MG63 (cell line): ENCODE results near the gene GRAMD2A. TPM values are rescaled to one million over a fixed set of nuclear protein-coding genes. Genes with fewer than 3 reads are reported as not detected.

Experiments
- DNase-seq: peaks from one replicate; pipeline ENCODE4 v3.0.0-alpha.2; 2020
- H3K27me3 ChIP-seq: fragments of 250-450 bp; sonication (Bioruptor Pico); 2 replicates; pipeline ENCODE4 v1.5.1; 2020; ENCODE audit warnings: mild to moderate bottlenecking, moderate library complexity
- H3K36me3 ChIP-seq: fragments of 250-450 bp; sonication (Bioruptor Pico); 2 replicates; pipeline ENCODE4 v1.5.1; 2020; ENCODE audit warnings: mild to moderate bottlenecking, moderate library complexity
- H3K4me3 ChIP-seq: fragments of 250-450 bp; sonication (Bioruptor Pico); 2 replicates; pipeline ENCODE4 v1.5.1; 2020; ENCODE audit warnings: mild to moderate bottlenecking, moderate library complexity
- H3K9me3 ChIP-seq: fragments of 250-450 bp; sonication (Bioruptor Pico); 2 replicates; pipeline ENCODE4 v1.5.1; 2020; ENCODE audit warnings: mild to moderate bottlenecking, moderate library complexity
- total RNA-seq: library from RNA; depleted of rRNA; stranded (reverse); fragments of >200 nt; shearing (Covaris generic); gene quantifications from 2 replicates; pipeline ENCODE4 v1.2.3, GENCODE V29; 2014; ENCODE audit warnings: low replicate concordance

The GRAMD2A gene
- total RNA-seq, 1 experiment from 2014 or later, result not detected

DNA sequence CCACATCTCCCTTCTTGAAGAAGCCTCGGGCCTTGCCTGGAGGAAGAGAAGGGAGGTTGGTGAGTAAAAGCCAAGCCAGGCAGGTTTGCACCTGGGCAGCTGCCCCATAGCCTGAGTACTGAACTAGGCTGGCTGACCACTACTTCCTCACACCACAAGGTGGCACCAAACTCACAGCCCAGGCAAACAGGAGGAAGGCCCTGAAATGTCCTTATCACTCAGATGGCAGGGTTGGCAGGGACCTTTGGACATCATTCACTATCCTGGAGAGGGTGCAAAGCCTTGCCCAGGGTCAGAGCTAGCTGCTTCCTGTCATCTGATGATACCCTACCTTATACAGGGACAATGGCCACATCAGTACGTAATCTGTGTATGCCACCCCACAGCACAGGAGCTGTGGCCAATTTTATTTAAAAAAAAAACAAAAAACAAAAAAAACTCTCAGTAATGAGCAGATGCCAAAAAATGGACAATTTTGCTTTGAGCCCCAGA lies 2.2 kb upstream of the GRAMD2A start:
- Histone ChIP-seq H3K4me3 (no peak overlapping the region), H3K36me3 (peaks cover 70% of the 10 kb centered on the region), H3K9me3 (no peaks in the 10 kb centered on the region), H3K27me3 (no peaks in the 10 kb centered on the region)
- DNase-seq, result peak; percentile 74

DNA sequence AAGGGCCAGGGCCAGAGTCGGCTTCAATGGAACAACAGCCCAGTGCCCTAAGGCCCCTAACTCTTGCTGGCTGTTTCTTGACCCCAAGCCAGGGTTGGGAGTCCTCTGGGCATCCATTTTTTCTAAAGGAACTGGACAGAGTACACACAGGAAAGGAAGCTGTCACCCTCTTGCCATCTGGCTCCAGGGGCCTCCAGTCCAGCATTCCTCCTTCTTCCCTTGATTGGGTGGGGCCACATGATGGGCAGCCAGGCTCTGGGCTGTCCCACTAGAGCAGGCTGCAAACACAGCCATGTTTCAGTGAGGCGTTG lies 1.6 kb upstream of the GRAMD2A start:
- no peak for DNase-seq
- peaks cover 64% of the 10 kb centered on the region for H3K36me3 ChIP-seq

DNA sequence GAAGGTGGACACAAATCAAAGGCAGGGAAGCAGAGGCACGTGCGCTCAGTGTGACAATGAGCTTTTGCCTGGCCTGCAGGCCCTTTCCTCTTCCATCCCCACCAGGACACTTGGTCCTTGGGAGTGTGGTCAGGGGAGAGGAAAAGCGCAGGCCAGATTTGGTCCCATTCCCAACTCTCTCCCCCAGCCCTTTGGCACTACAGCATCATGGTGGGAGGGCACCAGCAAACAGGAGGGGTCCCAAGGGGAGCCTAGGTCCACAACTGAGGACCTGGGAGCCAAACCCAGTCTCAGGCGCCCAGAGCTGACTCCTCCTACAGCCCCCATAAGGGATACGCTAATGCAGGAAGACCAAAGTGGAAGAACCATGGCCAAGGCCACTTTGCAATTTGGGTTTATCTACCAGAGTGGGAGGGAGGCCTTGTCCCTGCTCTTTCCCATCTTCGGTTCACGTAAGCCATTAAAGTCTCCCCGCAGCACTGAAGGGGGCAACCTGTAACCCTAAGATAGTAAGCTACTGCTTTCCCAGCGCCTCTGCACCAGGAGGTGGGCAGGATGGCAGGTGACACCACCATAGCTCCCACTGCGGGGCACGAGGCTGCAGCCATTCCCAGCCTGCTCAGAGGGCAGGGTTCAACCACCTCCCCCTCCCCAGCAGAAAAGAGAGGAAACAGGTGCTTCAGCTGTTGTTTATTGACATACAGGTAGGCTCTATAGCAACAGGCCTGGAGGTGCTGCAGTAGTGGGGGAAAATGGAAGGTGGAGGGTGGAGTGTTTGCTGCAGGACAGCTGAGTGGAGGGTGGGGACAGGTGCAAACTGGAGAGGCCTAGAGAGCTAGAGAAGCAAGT lies 993 bp upstream of the GRAMD2A start:
- peaks cover 58% of the 10 kb centered on the region for H3K36me3 ChIP-seq
- H3K9me3 ChIP-seq, result no peaks in the 10 kb centered on the region
- no peaks in the 10 kb centered on the region for H3K27me3 ChIP-seq
- H3K4me3 ChIP-seq, result no peak overlapping the region
- DNase-seq, result no peak

More for the DNA sequence above, 1.6 kb upstream of the GRAMD2A start:
- Histone ChIP-seq H3K27me3 (no peaks in the 10 kb centered on the region), H3K9me3 (no peaks in the 10 kb centered on the region), H3K4me3 (no peak overlapping the region)

DNA sequence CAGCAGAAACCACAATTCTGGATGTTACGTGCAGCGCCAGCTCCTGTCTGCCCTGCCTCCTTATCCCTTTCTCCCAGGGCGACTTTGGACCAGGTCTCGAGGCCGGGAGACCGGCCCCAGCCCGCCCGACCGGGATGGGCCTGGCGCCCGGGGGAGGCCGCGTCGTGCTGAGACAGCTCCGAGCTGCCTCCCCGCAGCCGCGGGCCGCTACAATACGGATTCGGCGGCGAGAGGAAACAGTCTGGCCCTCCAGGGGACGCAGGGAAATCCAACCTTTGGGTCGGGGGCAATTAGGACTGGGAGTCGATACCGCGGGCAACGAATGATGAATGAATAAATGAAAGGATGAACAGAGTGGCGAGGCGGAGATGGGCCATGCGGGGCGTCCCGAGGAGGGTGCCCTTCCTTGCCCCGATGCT lies 537 bp downstream of the GRAMD2A start:
- H3K9me3 ChIP-seq, result no peaks in the 10 kb centered on the region
- no peak for DNase-seq
- H3K27me3 ChIP-seq, result no peaks in the 10 kb centered on the region
- no peak overlapping the region for H3K4me3 ChIP-seq
- H3K36me3 ChIP-seq, result peaks cover 43% of the 10 kb centered on the region

DNA sequence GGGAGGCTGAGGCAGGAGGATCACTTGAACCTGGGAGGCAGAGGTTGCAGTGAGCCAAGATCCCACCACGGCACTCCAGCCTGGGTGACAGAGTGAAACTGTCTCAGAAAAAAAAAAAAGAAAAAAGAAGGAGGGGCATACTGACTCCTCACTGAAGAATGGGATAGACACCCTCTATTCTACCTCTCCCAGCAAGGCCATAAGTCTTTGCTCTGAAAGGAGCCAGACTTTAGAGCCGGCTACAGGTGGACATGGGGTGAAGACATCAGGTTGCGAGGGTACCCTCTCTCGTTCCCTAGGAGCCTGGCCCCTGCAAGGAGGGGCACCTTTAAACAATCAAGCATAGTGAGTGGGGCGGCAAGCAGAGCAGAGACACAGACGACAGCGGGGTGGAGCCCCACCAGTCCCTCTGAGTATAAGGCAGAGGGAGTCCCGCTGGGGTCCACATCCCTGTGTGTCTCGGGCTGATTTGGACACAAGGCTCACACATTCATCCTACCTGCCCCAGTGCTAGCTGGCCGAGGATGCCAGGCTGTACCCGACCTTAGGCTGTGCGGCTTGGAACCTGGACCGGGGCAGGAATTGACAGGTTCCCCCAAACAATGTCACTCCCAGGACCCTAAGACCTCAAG lies 1.1 kb downstream of the GRAMD2A start:
- no peak for DNase-seq
- peaks cover 38% of the 10 kb centered on the region for H3K36me3 ChIP-seq
- H3K27me3 ChIP-seq, result no peaks in the 10 kb centered on the region
- H3K4me3 ChIP-seq, result no peak overlapping the region
- no peaks in the 10 kb centered on the region; the same call in 1 of the 2 replicates for H3K9me3 ChIP-seq

DNA sequence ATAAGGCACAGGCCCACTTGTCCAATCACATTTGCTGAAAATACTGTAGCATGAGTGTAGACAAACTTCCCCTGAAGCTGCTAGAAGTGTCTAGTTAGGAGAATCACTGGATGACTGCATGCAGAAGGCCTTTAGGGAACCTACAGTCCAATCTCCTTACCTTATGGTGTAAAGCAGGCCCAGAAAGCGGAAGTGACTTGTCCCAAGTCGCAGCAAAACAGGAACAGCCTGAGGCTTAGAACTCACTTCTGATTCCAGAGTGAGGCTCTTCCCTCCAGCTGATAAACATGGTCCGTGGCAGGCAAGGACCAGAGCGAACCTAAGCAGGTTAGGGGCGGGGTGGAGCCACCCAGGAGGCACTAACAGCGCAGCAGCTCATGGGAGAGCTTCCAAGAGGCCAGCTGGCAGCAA lies 2.5 kb downstream of the GRAMD2A start:
- no peak overlapping the region for H3K4me3 ChIP-seq
- no peaks in the 10 kb centered on the region; the same call in 1 of the 2 replicates for H3K9me3 ChIP-seq
- no peaks in the 10 kb centered on the region for H3K27me3 ChIP-seq
- peaks cover 24% of the 10 kb centered on the region for H3K36me3 ChIP-seq
- no peak for DNase-seq

DNA sequence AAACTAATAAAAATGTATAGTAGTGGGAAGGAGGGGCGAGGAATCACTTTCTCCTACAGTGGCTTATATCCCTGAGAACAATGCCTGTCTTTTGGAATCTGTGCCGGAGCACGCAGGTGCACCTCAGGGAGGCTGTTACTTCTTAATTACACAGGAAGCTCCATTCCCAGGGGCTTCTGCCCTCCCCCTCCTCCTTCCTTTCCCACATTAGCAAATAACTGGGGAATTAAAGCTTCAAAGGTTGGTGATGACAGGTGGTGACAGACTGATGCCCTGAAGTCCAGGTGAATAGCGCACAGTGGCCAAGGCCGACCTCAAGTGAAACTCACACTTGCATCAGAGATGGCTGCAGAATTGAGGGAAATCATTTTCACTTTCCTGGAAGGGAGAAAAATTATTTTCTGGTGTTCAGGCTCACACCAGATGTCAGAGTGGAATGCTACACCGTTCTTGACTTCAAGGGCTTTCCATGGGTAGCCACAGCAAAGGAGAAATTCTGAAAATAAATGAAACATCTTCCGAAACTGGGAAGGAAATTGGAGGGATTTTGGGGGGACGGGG lies 3.7 kb downstream of the GRAMD2A start:
- DNase-seq, result no peak
- H3K9me3 ChIP-seq, result no peaks in the 10 kb centered on the region; the same call in 1 of the 2 replicates
- no peak overlapping the region for H3K4me3 ChIP-seq
- no peaks in the 10 kb centered on the region for H3K27me3 ChIP-seq
- peaks cover 12% of the 10 kb centered on the region for H3K36me3 ChIP-seq

DNA sequence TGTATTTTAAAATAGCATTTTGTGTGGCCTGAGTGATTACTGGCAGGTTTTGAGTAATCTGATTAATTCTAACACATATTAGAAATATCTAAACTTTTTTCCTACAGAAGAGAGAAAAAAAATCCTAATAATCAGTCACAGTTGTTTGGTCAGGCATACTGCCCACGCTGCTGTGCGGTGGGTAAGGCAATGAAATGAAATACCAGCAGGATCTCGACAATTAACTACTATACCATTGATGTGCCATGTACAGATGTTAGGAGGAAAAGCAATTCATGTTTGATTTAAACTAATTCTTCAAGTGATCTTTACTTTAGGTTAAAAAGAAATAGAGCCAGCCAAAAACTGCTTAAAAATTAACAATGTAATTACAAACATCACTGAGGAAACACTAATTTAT lies 5.2 kb downstream of the GRAMD2A start:
- Histone ChIP-seq H3K4me3 (no peak overlapping the region), H3K27me3 (no peaks in the 10 kb centered on the region), H3K36me3 (no peaks in the 10 kb centered on the region), H3K9me3 (no peaks in the 10 kb centered on the region; the same call in 1 of the 2 replicates)
- DNase-seq, result no peak

DNA sequence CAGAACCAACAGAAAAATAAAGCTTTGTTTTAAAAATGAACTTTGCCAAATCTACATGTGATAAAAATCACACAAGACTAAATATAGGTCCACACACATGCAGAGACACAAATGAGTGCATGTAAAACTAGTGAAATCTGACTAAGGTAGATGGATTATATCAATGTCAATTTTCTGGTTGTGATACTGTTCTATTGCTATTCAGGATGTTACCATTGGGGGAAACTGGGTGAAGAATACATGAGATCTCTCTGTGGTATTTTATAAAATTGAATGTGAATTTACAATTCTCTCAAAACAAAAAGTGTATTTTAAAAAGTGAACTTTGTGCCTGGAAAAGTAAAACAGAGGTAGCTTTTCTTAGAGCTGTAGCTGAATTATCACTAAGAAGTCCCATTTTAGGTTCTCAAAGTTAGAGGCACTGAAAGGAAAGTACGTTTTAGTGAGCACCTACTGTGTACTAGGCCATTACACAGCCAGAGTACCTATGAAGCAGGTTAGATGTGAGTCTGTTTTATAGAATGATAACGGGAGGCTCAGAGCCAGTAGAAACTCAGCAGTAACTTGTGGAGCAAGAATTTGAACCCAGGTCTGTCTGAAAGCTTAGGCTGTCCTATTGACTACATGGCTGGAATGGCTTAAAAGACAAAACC lies 8.2 kb downstream of the GRAMD2A start:
- H3K9me3 ChIP-seq, result no peaks in the 10 kb centered on the region; the same call in 1 of the 2 replicates
- no peak for DNase-seq
- no peaks in the 10 kb centered on the region for H3K36me3 ChIP-seq
- H3K27me3 ChIP-seq, result no peaks in the 10 kb centered on the region; the same call in 1 of the 2 replicates
- no peak overlapping the region for H3K4me3 ChIP-seq

DNA sequence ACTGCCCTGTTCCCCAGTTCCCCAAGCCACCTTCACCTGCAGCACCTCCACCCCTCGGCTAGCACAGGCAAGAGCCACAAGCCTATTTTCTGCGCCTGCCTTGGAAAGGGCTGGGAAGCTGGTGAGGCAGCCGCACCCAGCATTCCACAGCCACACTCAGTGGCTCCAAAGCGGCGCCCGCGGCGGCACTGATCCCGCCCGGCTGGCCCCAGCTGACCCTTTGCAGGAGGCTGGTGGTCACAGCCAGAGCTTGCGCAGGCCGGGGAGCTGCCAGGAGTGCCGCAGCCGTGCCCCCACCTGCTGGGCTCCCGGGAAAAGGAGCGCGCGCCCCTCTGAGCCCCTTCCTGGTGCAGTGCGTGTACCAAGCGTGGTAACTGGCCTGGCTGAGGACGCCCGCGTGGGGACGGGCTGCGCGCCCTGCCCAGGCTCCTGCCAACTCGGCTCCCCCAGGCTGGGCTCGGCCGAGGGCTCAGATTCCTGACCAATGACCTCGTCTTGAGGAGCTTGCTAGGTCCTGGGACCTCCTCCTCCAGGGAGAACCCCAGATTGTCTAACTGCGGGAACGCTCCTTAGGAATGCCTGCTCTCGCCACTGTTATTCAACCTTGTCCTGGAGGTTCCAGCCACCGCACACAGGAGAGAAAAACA lies 13.3 kb downstream of the GRAMD2A start:
- peak; percentile 72 for DNase-seq

DNA sequence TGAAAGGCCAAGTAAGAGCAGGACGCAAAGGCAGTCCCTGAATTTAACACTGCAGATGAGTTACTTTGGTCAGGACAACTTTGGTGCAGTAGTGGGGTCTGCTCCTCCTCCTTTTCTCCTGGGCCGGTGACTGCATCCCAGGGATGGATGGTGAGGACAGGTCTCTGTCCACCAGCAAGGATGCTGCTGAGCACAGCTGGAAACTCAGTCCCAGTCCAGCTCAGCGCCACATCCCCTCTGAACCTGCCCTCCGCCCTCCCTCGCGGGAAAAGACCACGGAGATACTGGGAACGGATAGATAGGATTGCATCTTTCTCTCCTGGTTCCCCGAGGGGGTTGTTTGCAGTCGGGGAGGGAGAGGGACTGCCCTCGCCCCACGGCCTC lies 13.8 kb downstream of the GRAMD2A start:
- no peaks in the 10 kb centered on the region; the same call in 1 of the 2 replicates for H3K27me3 ChIP-seq
- H3K9me3 ChIP-seq, result no peaks in the 10 kb centered on the region
- H3K4me3 ChIP-seq, result peak overlapping the region; percentile 29
- DNase-seq, result no peak
- no peaks in the 10 kb centered on the region for H3K36me3 ChIP-seq

More for the DNA sequence above, 13.3 kb downstream of the GRAMD2A start:
- Histone ChIP-seq H3K9me3 (no peaks in the 10 kb centered on the region), H3K36me3 (no peaks in the 10 kb centered on the region), H3K27me3 (no peaks in the 10 kb centered on the region; the same call in 1 of the 2 replicates), H3K4me3 (peak overlapping the region; percentile 29)

DNA sequence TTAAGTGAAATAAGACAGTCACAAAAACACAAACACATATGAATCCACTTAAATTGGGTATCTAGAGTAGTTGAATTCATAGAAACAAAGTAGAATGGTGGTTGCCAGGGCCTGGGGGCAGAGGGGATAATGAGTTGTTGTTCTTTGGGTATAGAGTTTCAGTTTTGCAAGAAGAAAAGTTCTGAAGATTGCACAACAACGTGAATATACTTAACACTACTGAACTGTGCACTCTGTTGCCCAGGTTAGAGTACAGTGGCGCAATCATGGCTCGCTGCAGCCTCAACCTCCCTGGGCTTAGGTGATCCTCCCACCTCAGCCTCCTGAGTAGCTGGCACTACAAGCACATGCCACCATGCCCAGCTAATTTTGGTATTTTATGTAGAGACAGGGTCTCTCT lies 14.9 kb downstream of the GRAMD2A start:
- Histone ChIP-seq H3K9me3 (no peaks in the 10 kb centered on the region), H3K36me3 (no peaks in the 10 kb centered on the region), H3K27me3 (no peaks in the 10 kb centered on the region; the same call in 1 of the 2 replicates), H3K4me3 (no peak overlapping the region)
- no peak for DNase-seq

DNA sequence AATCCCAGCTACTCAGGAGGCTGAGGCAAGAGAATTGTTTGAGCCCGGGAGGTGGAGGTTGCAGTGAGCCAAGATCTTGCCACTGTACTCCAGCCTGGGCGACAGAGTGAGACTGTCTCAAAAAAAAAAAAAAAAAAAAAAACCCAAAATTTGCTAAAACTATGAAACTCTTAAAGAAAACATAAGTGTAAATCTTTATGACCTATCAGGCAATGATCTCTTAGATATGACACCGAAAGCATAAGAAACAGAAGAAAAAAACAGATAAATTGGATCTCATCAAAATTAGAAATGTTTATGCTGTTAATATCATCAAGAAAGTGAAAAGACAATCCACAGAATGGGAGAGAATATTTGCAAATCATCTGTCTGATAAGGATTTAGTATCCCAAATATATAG lies 15.3 kb downstream of the GRAMD2A start:
- H3K4me3 ChIP-seq, result no peak overlapping the region
- DNase-seq, result no peak

DNA sequence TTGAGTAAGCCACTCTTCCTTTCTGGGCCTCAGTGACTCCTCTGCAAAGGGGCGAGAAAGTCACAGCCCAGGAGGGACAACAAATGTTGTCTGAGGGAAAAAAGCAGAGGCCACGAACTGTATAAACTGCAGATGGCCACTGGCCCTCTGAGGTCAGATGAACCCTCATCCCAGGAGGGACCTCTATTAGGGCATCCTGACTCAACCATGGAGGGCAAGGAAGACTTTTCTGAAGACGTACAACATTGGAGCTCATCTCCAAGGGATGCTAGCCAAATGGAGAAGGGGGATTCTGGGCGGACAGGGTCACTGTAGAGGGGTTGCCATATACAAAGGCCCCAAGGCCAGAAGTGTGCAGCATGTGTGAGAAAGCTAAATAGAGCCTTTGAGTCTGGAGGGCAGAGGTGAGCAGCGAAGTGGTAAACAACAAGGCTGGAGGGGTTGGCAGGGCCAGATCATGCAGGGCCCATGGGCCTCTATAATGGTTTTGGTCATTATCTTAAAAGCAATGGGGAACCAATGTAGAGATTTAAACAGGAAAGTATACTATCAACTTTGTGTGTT lies 16.7 kb downstream of the GRAMD2A start:
- no peaks in the 10 kb centered on the region; the same call in 1 of the 2 replicates for H3K27me3 ChIP-seq
- no peak overlapping the region for H3K4me3 ChIP-seq
- H3K36me3 ChIP-seq, result no peaks in the 10 kb centered on the region
- no peaks in the 10 kb centered on the region for H3K9me3 ChIP-seq
- DNase-seq, result no peak

More for the DNA sequence above, 15.3 kb downstream of the GRAMD2A start:
- Histone ChIP-seq H3K27me3 (no peaks in the 10 kb centered on the region; the same call in 1 of the 2 replicates), H3K9me3 (no peaks in the 10 kb centered on the region), H3K36me3 (no peaks in the 10 kb centered on the region)

DNA sequence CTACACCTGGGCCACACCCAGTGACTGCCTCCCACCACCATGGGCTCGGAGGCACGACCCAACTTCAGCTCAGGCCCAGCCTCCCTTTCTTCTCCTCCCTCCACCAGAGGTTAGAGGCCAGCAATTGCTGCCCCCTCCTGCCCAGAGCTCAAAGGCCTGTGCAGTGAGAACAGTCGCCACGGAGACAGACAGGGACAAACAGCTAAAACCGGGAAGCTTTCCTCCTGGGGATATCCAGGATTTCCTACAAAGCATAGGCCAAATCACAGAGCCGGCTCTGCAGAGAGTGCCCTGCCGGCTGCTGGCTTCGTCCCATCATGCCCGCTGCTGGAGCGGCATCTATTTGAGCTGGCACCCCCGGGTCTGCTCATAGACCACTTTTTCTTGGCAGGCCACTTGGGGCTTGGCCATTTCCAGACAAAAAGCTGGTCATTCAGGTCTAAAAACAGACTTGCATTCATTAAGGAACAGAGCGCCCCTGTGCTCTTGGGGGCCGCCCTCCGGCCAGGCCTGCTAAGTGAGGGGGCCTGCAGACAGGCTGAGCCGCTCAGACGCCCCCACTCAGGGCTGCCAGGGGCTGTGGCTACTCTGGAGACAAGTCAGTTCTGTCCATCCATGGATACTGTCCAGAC lies 17.5 kb downstream of the GRAMD2A start:
- DNase-seq, result no peak
- Histone ChIP-seq H3K4me3 (no peak overlapping the region), H3K9me3 (no peaks in the 10 kb centered on the region), H3K36me3 (no peaks in the 10 kb centered on the region), H3K27me3 (no peaks in the 10 kb centered on the region)
